Measurements from ENCODE around the gene SIDT2. TPM values are rescaled to one million over a fixed set of nuclear protein-coding genes. Genes with fewer than 3 reads are reported as not detected.

SIDT2 gene
- polyA plus RNA-seq, 1 experiment: 71.3 TPM

DNA sequence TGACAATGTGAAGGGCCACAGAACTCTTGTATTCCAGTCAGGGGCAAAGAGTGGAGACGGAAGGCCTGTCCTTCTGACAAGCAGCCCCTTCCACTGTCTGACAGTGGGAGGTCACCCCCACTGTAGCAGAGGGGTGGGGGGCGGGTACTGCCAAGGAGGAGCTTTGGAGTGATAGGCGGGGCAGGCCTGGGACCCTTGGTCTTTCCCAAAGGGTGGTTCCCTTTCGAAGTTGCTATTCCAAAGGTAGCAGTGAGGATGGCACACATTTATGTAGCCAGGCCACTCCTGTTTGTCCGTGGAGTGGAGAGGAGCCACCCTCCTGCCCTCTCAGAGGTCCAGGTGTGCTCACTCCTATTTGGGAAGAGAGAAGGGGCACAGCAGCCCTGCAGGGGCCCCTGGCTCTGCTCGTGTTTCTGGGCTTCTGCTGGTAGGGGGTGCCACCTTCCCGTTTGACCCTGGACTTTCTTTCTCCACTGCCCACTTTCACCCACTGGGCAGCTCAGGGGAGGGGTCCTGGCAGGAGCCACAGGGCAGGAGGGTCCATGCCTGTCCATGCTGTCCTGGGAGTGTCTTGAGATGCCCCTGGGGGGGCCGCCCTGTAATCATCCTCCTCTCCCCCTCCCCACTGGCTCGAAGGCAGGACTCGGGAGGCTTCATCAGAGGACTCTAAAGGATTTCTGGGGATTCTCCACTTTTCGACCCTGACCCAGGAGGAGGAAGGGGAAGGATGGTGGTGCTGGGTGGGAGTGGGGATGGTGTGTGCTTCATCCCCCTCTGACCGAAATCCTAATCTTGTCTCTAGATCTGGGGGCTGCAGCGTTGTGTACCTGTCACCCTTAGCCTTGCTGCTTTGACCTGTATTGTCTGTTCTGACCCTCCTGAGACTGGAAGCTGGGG, 21.6 kb downstream of the SIDT2 start:
- H3K27me3 ChIP-seq (ENCODE audit: control insufficient read depth, insufficient read depth, low read length): no peaks in the 10 kb centered on the region
- no peak for TF ChIP-seq CTCF (IDR thresholded peaks at IDR 0.05; ENCODE audit: insufficient read depth, low read depth, low read length)
- peak overlapping the region; percentile 63 for H3K4me3 ChIP-seq (ENCODE audit: low read depth, low read length)
- DNase-seq (ENCODE audit: low read depth): no peak
- CTCF ChIA-PET: no interaction called here
- POLR2A ChIA-PET: interaction anchor here (0.5 kb wide), 1 partner anchor 36 kb away, joined by 4 read pairs; no protein-coding TSS in a partner anchor
- H3K36me3 ChIP-seq (ENCODE audit: control insufficient read depth, insufficient read depth, low read length): peaks cover 30% of the 10 kb centered on the region

GRCh38 chr11:117200813-117201657, 22.5 kb downstream of the SIDT2 start:
- Histone ChIP-seq H3K36me3 (ENCODE audit: control insufficient read depth, insufficient read depth, low read length) (peaks cover 30% of the 10 kb centered on the region), H3K27me3 (ENCODE audit: control insufficient read depth, insufficient read depth, low read length) (no peaks in the 10 kb centered on the region), H3K4me3 (ENCODE audit: low read depth, low read length) (peak overlapping the region; percentile 63)
- no peak for TF ChIP-seq CTCF (IDR thresholded peaks at IDR 0.05; ENCODE audit: insufficient read depth, low read depth, low read length)
- POLR2A ChIA-PET: interaction anchor here (0.7 kb wide), 1 partner anchor 20 kb away, joined by 4 read pairs; no protein-coding TSS in a partner anchor
- DNase-seq (ENCODE audit: low read depth): no peak
- CTCF ChIA-PET: interaction anchor here (1.0 to 1.7 kb wide), 2 partner anchors 20 to 25 kb away, joined by 4 to 5 read pairs; no protein-coding TSS in a partner anchor

GRCh38 chr11:117201658-117202305, 23.2 kb downstream of the SIDT2 start:
- peaks cover 29% of the 10 kb centered on the region for H3K36me3 ChIP-seq (ENCODE audit: control insufficient read depth, insufficient read depth, low read length)
- ChIA-PET POLR2A (interaction anchor here (0.6 to 0.7 kb wide), 2 partner anchors 20 to 21 kb away, joined by 3 to 4 read pairs; no protein-coding TSS in a partner anchor), CTCF (interaction anchor here (0.8 to 1.7 kb wide), 3 partner anchors 20 to 24 kb away, joined by 4 to 5 read pairs (median 4); no protein-coding TSS in a partner anchor)
- no peak for TF ChIP-seq CTCF (IDR thresholded peaks at IDR 0.05; ENCODE audit: insufficient read depth, low read depth, low read length)
- no peak for DNase-seq (ENCODE audit: low read depth)
- peak overlapping the region; percentile 63 for H3K4me3 ChIP-seq (ENCODE audit: low read depth, low read length)
- no peaks in the 10 kb centered on the region for H3K27me3 ChIP-seq (ENCODE audit: control insufficient read depth, insufficient read depth, low read length)

- DNase-seq (ENCODE audit: low read depth): no peak
- Histone ChIP-seq H3K4me3 (ENCODE audit: low read depth, low read length) (peak overlapping the region; percentile 63; the same call in 1 of the 2 replicates), H3K27me3 (ENCODE audit: control insufficient read depth, insufficient read depth, low read length) (no peaks in the 10 kb centered on the region), H3K36me3 (ENCODE audit: control insufficient read depth, insufficient read depth, low read length) (peaks cover 29% of the 10 kb centered on the region)
- TF ChIP-seq CTCF (IDR thresholded peaks at IDR 0.05; ENCODE audit: insufficient read depth, low read depth, low read length): no peak
- CTCF ChIA-PET: interaction anchor here (0.8 to 1.7 kb wide), 3 partner anchors 19 to 37 kb away, joined by 4 to 5 read pairs (median 5); no protein-coding TSS in a partner anchor
- POLR2A ChIA-PET: no interaction called here
Observed at GRCh38 chr11:117202386-117203068, 24.0 kb downstream of the SIDT2 start.
